ENCODE results near the gene LGR4. TPM values are rescaled to one million over a fixed set of nuclear protein-coding genes. Genes with fewer than 3 reads are reported as not detected.

LGR4 gene
- total RNA-seq, 1 donor from 2014 or later: 15.9 TPM

GRCh38 chr11:27481992-27482391 lies 9.4 kb upstream of the LGR4 start:
- H3K27me3 ChIP-seq (ENCODE audit: control insufficient read depth, insufficient read depth, low read length): no peaks in the 10 kb centered on the region
- no peaks in the 10 kb centered on the region for H3K36me3 ChIP-seq (ENCODE audit: control insufficient read depth, insufficient read depth, low read length)

DNA sequence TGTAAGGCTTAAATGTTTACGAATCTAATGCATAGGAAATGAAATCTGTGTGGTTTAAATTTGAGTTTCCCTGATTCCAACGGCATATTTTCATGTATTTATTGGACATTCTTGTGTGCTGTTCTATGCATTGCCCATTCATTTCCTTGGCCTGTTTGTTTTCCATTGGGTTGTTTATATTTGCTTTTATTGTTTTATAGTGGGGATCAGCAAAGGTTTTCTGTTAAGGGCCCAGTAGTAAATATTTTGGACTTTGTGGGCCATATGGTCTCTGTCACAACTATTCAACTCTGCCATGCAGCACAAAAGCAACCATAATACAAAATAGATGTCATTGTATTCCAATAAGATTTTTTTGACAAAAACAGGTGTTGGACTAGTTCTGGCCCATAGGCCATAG lies 5.2 kb upstream of the LGR4 start:
- DNase-seq (ENCODE audit: low read depth): no peak
- Histone ChIP-seq H3K36me3 (ENCODE audit: control insufficient read depth, insufficient read depth, low read length) (no peaks in the 10 kb centered on the region), H3K27me3 (ENCODE audit: control insufficient read depth, insufficient read depth, low read length) (no peaks in the 10 kb centered on the region), H3K4me3 (ENCODE audit: low read depth, low read length) (no peak overlapping the region)
- TF ChIP-seq, protein P1, sequence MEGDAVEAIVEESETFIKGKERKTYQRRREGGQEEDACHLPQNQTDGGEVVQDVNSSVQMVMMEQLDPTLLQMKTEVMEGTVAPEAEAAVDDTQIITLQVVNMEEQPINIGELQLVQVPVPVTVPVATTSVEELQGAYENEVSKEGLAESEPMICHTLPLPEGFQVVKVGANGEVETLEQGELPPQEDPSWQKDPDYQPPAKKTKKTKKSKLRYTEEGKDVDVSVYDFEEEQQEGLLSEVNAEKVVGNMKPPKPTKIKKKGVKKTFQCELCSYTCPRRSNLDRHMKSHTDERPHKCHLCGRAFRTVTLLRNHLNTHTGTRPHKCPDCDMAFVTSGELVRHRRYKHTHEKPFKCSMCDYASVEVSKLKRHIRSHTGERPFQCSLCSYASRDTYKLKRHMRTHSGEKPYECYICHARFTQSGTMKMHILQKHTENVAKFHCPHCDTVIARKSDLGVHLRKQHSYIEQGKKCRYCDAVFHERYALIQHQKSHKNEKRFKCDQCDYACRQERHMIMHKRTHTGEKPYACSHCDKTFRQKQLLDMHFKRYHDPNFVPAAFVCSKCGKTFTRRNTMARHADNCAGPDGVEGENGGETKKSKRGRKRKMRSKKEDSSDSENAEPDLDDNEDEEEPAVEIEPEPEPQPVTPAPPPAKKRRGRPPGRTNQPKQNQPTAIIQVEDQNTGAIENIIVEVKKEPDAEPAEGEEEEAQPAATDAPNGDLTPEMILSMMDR (IDR thresholded peaks at IDR 0.05; ENCODE audit: insufficient read depth, low read length, poor library complexity, severe bottlenecking): no peak

More at GRCh38 chr11:27481992-27482391, 9.4 kb upstream of the LGR4 start:
- DNase-seq (ENCODE audit: low read depth): no peak
- TF ChIP-seq, protein P1 (IDR thresholded peaks at IDR 0.05; ENCODE audit: insufficient read depth, low read length, poor library complexity, severe bottlenecking): no peak
- H3K4me3 ChIP-seq (ENCODE audit: low read depth, low read length): no peak overlapping the region

- TF ChIP-seq, protein P1 (IDR thresholded peaks at IDR 0.05; ENCODE audit: insufficient read depth, low read length, poor library complexity, severe bottlenecking): no peak
- no peak for DNase-seq (ENCODE audit: low read depth)
- Histone ChIP-seq H3K4me3 (ENCODE audit: low read depth, low read length) (no peak overlapping the region), H3K27me3 (ENCODE audit: control insufficient read depth, insufficient read depth, low read length) (no peaks in the 10 kb centered on the region), H3K36me3 (ENCODE audit: control insufficient read depth, insufficient read depth, low read length) (no peaks in the 10 kb centered on the region)
Measured at GRCh38 chr11:27477243-27477642, 4.7 kb upstream of the LGR4 start.

DNA sequence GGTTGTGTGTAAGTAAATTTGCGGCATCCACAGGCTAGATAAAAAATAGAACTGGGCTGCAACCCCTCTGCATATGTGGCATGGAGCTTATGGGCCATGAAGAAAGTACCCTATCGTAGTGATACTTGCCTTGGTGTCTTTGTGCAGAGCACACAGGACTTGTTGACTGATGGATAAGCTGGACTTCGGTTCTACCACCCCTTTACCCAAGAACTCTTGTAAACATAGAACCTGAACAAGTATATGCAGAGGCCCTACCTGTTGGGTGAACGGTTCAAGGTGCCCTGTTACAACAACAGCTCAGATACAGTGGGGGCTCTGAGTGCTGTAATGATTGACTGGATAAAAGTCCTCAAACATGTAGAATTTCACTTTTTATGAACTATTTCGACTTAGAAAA lies 3.0 kb upstream of the LGR4 start:
- H3K27me3 ChIP-seq (ENCODE audit: control insufficient read depth, insufficient read depth, low read length): no peaks in the 10 kb centered on the region
- no peaks in the 10 kb centered on the region for H3K36me3 ChIP-seq (ENCODE audit: control insufficient read depth, insufficient read depth, low read length)
- no peak for DNase-seq (ENCODE audit: low read depth)
- TF ChIP-seq, protein P1 (IDR thresholded peaks at IDR 0.05; ENCODE audit: insufficient read depth, low read length, poor library complexity, severe bottlenecking): no peak
- no peak overlapping the region for H3K4me3 ChIP-seq (ENCODE audit: low read depth, low read length)

DNA sequence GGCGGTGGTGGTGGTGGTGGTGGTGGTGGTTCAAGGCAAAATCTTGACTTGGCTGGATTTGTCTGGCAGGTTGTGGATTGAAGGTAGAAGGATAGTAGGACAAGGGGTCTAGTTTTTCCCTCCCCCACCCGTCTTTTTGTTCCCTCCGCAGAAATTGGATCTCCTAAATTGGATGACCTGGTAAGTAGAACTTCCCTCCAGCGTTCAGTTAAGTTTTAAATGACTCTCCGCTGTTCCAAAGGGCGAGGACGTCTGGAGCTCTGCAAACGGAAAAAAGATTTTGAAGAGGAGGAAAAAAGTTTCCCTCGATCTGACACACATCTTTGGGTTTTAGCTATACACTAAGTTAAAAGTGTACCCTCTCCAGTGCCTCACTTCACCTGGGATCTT lies 422 bp upstream of the LGR4 start:
- TF ChIP-seq, protein P1 (IDR thresholded peaks at IDR 0.05; ENCODE audit: insufficient read depth, low read length, poor library complexity, severe bottlenecking): no peak
- Histone ChIP-seq H3K4me3 (ENCODE audit: low read depth, low read length) (peak overlapping the region; percentile 65), H3K27me3 (ENCODE audit: control insufficient read depth, insufficient read depth, low read length) (no peaks in the 10 kb centered on the region), H3K36me3 (ENCODE audit: control insufficient read depth, insufficient read depth, low read length) (no peaks in the 10 kb centered on the region)
- no peak for DNase-seq (ENCODE audit: low read depth)

DNA sequence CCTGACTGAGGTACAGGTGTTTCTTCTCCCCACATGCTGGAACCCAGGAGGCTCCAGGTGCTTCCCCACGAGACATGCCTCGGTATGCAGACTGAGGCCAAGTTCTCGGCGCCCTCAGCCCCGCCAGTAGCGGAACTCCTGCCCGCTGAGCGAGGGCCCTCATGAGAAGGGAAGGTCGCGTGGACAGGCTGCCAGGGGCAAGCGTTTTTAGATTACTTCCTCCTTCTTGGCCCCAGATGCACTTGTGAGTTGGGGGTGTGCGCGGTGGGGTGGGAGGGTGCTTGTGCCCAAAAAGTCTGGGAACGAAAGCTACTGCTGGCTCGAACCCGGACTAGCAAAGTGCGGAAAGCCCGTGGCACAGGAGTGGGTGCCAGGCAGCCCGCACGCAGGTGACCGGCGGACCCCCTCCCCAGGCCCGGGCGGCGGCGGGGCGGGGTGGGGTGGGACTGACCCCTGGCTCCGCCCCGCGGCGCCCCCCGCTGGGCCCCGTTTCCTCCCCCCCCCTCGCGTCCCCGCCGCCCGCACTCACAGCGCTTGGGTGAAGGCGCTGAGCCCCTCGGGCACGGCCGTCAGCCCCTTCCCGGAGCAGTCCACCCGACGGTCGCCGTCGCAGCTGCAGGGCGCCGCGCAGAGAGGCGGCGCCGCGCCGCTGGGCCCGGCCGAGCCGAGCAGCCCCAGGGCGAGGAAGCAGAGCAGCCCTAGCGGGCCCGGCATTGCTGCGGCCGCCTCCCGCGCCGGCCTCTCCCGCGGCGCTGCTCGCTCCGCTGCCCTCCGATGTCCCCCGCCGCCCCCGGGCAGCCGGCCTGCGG lies 797 bp downstream of the LGR4 start:
- TF ChIP-seq, protein P1 (IDR thresholded peaks at IDR 0.05; ENCODE audit: insufficient read depth, low read length, poor library complexity, severe bottlenecking): no peak
- H3K36me3 ChIP-seq (ENCODE audit: control insufficient read depth, insufficient read depth, low read length): no peaks in the 10 kb centered on the region
- peak overlapping the region; percentile 65 for H3K4me3 ChIP-seq (ENCODE audit: low read depth, low read length)
- H3K27me3 ChIP-seq (ENCODE audit: control insufficient read depth, insufficient read depth, low read length): no peaks in the 10 kb centered on the region
- DNase-seq (ENCODE audit: low read depth): no peak

Measured in kidney epithelial cell (primary cell).